GM19455 (cell line): ENCODE data around the gene TLCD1.
A peak's percentile ranks its signal among the peaks of the same experiment; 100 is the strongest.
"Not testable (repeated sequence)": the region's sequence is repeated elsewhere in the genome, so short reads cannot be mapped to it uniquely, and the experiment has no call there.

Experiments
- ATAC-seq: cut with Tn5 transposase; IDR thresholded peaks from one replicate; pipeline ENCODE4 v1.9.1; 2021; ENCODE audit not compliant: unreplicated experiment

The TLCD1 gene

GRCh38 chr17:28729950-28730330 lies 3.9 kb upstream of the TLCD1 start:
- no peak for ATAC-seq

- peak; percentile 41 for ATAC-seq
These were observed 2.5 kb upstream of the TLCD1 start, which contains the start of gene NEK8 for GRCh38 chr17:28728364-28729200. NEK8 (plus strand) TSS chr17:28728788; CDS start chr17:28728814, 26 bp downstream.

GRCh38 chr17:28726627-28727491 lies 826 bp upstream of the TLCD1 start:
- ATAC-seq = peak; percentile 36

- ATAC-seq = peak; percentile 10
These were observed 290 bp downstream of the TLCD1 start for GRCh38 chr17:28725660-28726225.

- no peak for ATAC-seq
These were observed 820 bp downstream of the TLCD1 start for GRCh38 chr17:28725166-28725659.

GRCh38 chr17:28724500-28725165 lies 1.4 kb downstream of the TLCD1 start:
- ATAC-seq = no peak

- ATAC-seq = not testable (repeated sequence)
These were observed 2.1 kb downstream of the TLCD1 start for GRCh38 chr17:28723836-28724499.

GRCh38 chr17:28723159-28723835 lies 2.7 kb downstream of the TLCD1 start:
- ATAC-seq = no peak

- no peak for ATAC-seq
These were observed 3.4 kb downstream of the TLCD1 start for GRCh38 chr17:28722417-28723158.

- ATAC-seq = not testable (repeated sequence)
These were observed 5.1 kb downstream of the TLCD1 start for GRCh38 chr17:28720997-28721329.

- ATAC-seq = no peak
These were observed 5.6 kb downstream of the TLCD1 start for GRCh38 chr17:28720247-28720996.

- peak; percentile 1 for ATAC-seq
These were observed 7.0 kb downstream of the TLCD1 start for GRCh38 chr17:28719021-28719433.

GRCh38 chr17:28718333-28719020 lies 7.6 kb downstream of the TLCD1 start:
- no peak for ATAC-seq

GRCh38 chr17:28717578-28718332 lies 8.3 kb downstream of the TLCD1 start, which contains the start of gene RAB34:
RAB34 (minus strand) TSS chr17:28717868; CDS start chr17:28717266, 602 bp downstream.
- no peak for ATAC-seq

GRCh38 chr17:28716740-28717577 lies 9.1 kb downstream of the TLCD1 start:
- ATAC-seq = no peak

GRCh38 chr17:28715217-28715616 lies 10.8 kb downstream of the TLCD1 start:
- no peak for ATAC-seq
